NCI-H82 (cell line): ENCODE data around the gene PEX6.
"Not testable (repeated sequence)": the region's sequence is repeated elsewhere in the genome, so short reads cannot be mapped to it uniquely, and the experiment has no call there.

Source experiments
- DNase-seq: peaks from one replicate; lab custom pipeline; 2025; lab: John Stamatoyannopoulos, UW

PEX6 gene

GRCh38 chr6:42978839-42979522 is at the start of gene PEX6:
PEX6 (minus strand) TSS chr6:42979181; CDS start chr6:42979150, 31 bp downstream.
- DNase-seq, result peak; percentile 99

- no peak for DNase-seq
These were observed 47.4 kb upstream of the PEX6 start for GRCh38 chr6:43026365-43026764.

- no peak for DNase-seq
These were observed 45.5 kb upstream of the PEX6 start for GRCh38 chr6:43024436-43024835.

GRCh38 chr6:43021270-43022047 is 42.5 kb upstream of the PEX6 start, which contains the start of gene RRP36:
RRP36 (plus strand) TSS chr6:43021623; CDS start chr6:43021655, 32 bp downstream.
- DNase-seq, result peak; percentile 88

GRCh38 chr6:43020847-43021246 is 41.9 kb upstream of the PEX6 start:
- DNase-seq, result peak; percentile 89

- no peak for DNase-seq
These were observed 41.2 kb upstream of the PEX6 start for GRCh38 chr6:43020052-43020705.

- DNase-seq, result no peak
These were observed 40.2 kb upstream of the PEX6 start for GRCh38 chr6:43019152-43019551.

GRCh38 chr6:43016943-43017334 is 38.0 kb upstream of the PEX6 start:
- DNase-seq, result no peak

- no peak for DNase-seq
These were observed 37.4 kb upstream of the PEX6 start for GRCh38 chr6:43016176-43016942.

- no peak for DNase-seq
These were observed 35.5 kb upstream of the PEX6 start for GRCh38 chr6:43014434-43014909.

- DNase-seq, result peak; percentile 100
These were observed 35.0 kb upstream of the PEX6 start, which contains the start of the genes KLHDC3 and MEA1 for GRCh38 chr6:43013843-43014433. KLHDC3 (plus strand) TSS chr6:43014249; CDS start chr6:43017193, 2,944 bp downstream. MEA1 (minus strand) TSS chr6:43013946; CDS start chr6:43013813, 133 bp downstream.

GRCh38 chr6:43013097-43013842 is 34.3 kb upstream of the PEX6 start:
- peak; percentile 60 for DNase-seq

GRCh38 chr6:43012364-43012763 is 33.4 kb upstream of the PEX6 start:
- no peak for DNase-seq

- no peak for DNase-seq
These were observed 32.2 kb upstream of the PEX6 start for GRCh38 chr6:43011207-43011606.

- DNase-seq, result peak; percentile 72
These were observed 30.1 kb upstream of the PEX6 start for GRCh38 chr6:43009124-43009523.

- no peak for DNase-seq
These were observed 28.1 kb upstream of the PEX6 start for GRCh38 chr6:43007126-43007525.

GRCh38 chr6:43006251-43006650 is 27.3 kb upstream of the PEX6 start:
- DNase-seq, result no peak

- DNase-seq, result no peak
These were observed 26.9 kb upstream of the PEX6 start for GRCh38 chr6:43005844-43006243.

- no peak for DNase-seq
These were observed 22.9 kb upstream of the PEX6 start for GRCh38 chr6:43001843-43002242.

- not testable (repeated sequence) for DNase-seq
These were observed 19.2 kb upstream of the PEX6 start for GRCh38 chr6:42998205-42998604.

GRCh38 chr6:42996513-42996912 is 17.5 kb upstream of the PEX6 start:
- DNase-seq, result no peak
